SU-DHL-6 (cell line): Measurements from ENCODE around the gene OR6C70.

Experiments used
- CTCF ChIP-seq: fragments of 200-600 bp; sonication (generic); IDR thresholded peaks from one replicate; pipeline ENCODE4 v1.5.1; 2017; ENCODE audit warnings: antibody characterized with exemption, mild to moderate bottlenecking, low read length, moderate library complexity; ENCODE audit not compliant: insufficient read depth, poor library complexity, severe bottlenecking
- EZH2phosphoT487 ChIP-seq: fragments of 200-600 bp; sonication (generic), shearing (Covaris generic); conservative IDR thresholded peaks from 2 replicates; pipeline ENCODE4 v1.6.1; 2018; ENCODE audit warnings: mild to moderate bottlenecking, antibody characterized with exemption, low read length, moderate library complexity, mixed read lengths

- TF ChIP-seq CTCF (no peak), EZH2phosphoT487 (no peak)
These were observed 26.2 kb downstream of the OR6C70 start, which contains the start of gene OR6C2 for GRCh38 chr12:55443776-55444175.
